Activated CD4-positive, alpha-beta T cell treated with anti-CD3 and anti-CD28 coated beads, Interleukin-2, Interleukin-4, amounts not matched to agents 100 ng/mL and 50 ng/mL, durations not matched to agents 16 hours and 8 hours (primary cell): ENCODE results near the gene MCU.

Experiments used
- DNase-seq: peaks from one replicate; pipeline ENCODE4 v3.0.0-alpha.2; 2020; ENCODE audit warnings: low spot score

MCU gene

GRCh38 chr10:72802763-72803505 lies 111.0 kb downstream of the MCU start:
- DNase-seq = peak; percentile 11

- no peak for DNase-seq
Observed at GRCh38 chr10:72808001-72808400, 116.1 kb downstream of the MCU start.

GRCh38 chr10:72809006-72809405 lies 117.1 kb downstream of the MCU start:
- no peak for DNase-seq

- no peak for DNase-seq
Observed at GRCh38 chr10:72810976-72811375, 119.0 kb downstream of the MCU start.

- DNase-seq = no peak
Observed at GRCh38 chr10:72812415-72812752, 120.4 kb downstream of the MCU start.

GRCh38 chr10:72812753-72813430 lies 120.9 kb downstream of the MCU start:
- no peak for DNase-seq

- no peak for DNase-seq
Observed at GRCh38 chr10:72814099-72814790, 122.3 kb downstream of the MCU start.

- no peak for DNase-seq
Observed at GRCh38 chr10:72816565-72816964, 124.6 kb downstream of the MCU start.

GRCh38 chr10:72818076-72818475 lies 126.1 kb downstream of the MCU start:
- DNase-seq = no peak

GRCh38 chr10:72819053-72819452 lies 127.1 kb downstream of the MCU start:
- DNase-seq = no peak

GRCh38 chr10:72821606-72822005 lies 129.7 kb downstream of the MCU start:
- no peak for DNase-seq

GRCh38 chr10:72822342-72822986 lies 130.5 kb downstream of the MCU start:
- DNase-seq = no peak

- DNase-seq = no peak
Observed at GRCh38 chr10:72825163-72825562, 133.2 kb downstream of the MCU start.

- DNase-seq = no peak
Observed at GRCh38 chr10:72826346-72826745, 134.4 kb downstream of the MCU start.

GRCh38 chr10:72828294-72828693 lies 136.4 kb downstream of the MCU start:
- DNase-seq = no peak

GRCh38 chr10:72830625-72831024 lies 138.7 kb downstream of the MCU start:
- DNase-seq = no peak

- DNase-seq = no peak
Observed at GRCh38 chr10:72831696-72832409, 139.9 kb downstream of the MCU start.

- DNase-seq = no peak
Observed at GRCh38 chr10:72832701-72833100, 140.8 kb downstream of the MCU start.

- peak; percentile 46 for DNase-seq
Observed at GRCh38 chr10:72834183-72834825, 142.4 kb downstream of the MCU start.

- DNase-seq = no peak
Observed at GRCh38 chr10:72840319-72840718, 148.4 kb downstream of the MCU start.

GRCh38 chr10:72841487-72841886 lies 149.5 kb downstream of the MCU start:
- no peak for DNase-seq

- DNase-seq = peak; percentile 9
Observed at GRCh38 chr10:72842164-72842563, 150.2 kb downstream of the MCU start.
